CD4-positive, alpha-beta T cell treated with Interferon gamma for 1 hour (primary cell): ENCODE measurements around the gene PGA5.

Source experiments
- DNase-seq: peaks from one replicate; pipeline ENCODE4 v3.0.0-alpha.2; 2020

Gene PGA5

DNA sequence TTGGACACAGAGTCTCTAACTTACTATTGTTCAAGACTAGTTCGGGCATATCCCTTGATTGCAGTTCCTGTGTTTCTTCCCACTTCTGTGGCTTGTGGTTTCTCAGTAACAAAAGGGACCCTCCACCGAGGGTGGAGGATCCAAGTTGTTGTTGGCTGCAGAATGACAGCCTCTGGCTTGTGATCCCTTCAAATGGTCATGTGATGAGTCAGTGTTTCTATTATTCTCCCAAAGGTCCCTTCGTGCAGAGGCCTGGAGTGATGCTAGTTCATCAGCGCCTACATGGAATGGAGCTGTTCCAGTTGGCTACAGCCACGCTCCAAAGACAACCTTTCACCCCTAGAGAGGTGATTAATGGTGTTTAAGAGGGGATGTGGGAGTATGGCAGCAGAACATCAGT, 56.8 kb downstream of the PGA5 start:
- no peak for DNase-seq

DNA sequence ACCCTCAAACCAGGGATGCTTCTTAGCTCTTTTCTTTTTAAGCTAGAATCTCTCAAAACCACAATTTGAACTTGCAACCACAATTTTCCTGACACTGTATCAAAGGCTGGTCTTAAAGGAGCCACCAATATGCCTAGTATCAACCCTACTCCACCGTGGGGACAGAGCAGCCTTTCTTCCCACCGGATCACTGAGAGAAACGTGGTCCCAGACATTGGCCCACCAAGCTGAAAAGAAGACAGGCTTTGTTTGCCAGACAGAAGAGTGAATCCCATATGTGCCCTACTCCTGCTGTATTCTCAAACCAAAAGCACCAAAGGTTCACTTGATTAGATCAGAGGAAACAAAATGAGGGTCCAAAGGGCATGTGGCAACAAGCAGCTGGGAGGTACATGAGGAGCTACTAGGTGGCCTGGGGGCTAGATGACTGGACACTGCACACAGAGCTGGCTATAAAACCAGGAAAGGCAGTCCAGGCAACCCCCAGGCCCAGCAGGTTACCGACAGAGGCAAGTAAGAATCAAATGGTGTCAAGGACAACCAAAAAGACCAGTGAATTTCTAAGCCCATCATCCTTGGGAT, 57.8 kb downstream of the PGA5 start:
- DNase-seq: no peak
